Measurements from ENCODE around the gene IQSEC1. TPM values are rescaled to one million over a fixed set of nuclear protein-coding genes. Genes with fewer than 3 reads are reported as not detected.

Gene IQSEC1
- total and polyA plus RNA-seq, 10 of the 15 experiments (the other 5 are each of a cell fraction or from before 2014, with no cell fraction given): 0.92 to 55.2 (median 8.5) TPM

- TF ChIP-seq ZBTB11 (CRISPR knock-in tag; IDR thresholded peaks at IDR 0.05) (no peak), ZNF687 (IDR thresholded peaks at IDR 0.05) (no peak)
These were observed 22.2 kb upstream of the IQSEC1 start (continued) for GRCh38 chr3:13095408-13095937.

GRCh38 chr3:13093687-13094086 is 20.5 kb upstream of the IQSEC1 start:
- Histone ChIP-seq H3K4me3 (no peak overlapping the region), H3K4me1 (ENCODE audit: control insufficient read depth, insufficient read depth, low read length) (peaks cover 12% of the 10 kb centered on the region)
- no peak for TF ChIP-seq RBBP5 (conservative IDR thresholded peaks at IDR 0.05)
- TF ChIP-seq IKZF1 (conservative IDR thresholded peaks at IDR 0.05): no peak
- TF ChIP-seq IRF4 (IDR thresholded peaks at IDR 0.05; ENCODE audit: low read depth, low read length): no peak
- 0 out of 2 replicates have a peak, but pooled peaks have one; percentile 34 for TF ChIP-seq NFYB (IDR thresholded peaks at IDR 0.05; ENCODE audit: insufficient read depth, low read depth, low read length)
- peak; percentile 9 for TF ChIP-seq FOS (IDR thresholded peaks at IDR 0.05; ENCODE audit: borderline replicate concordance, extremely low read depth, insufficient read length)
- TF ChIP-seq USF1 (IDR thresholded peaks at IDR 0.05; ENCODE audit: borderline replicate concordance, extremely low read length, insufficient read depth, low read depth, low read length): peak; percentile 61
- no peak for TF ChIP-seq TAF1 (IDR thresholded peaks at IDR 0.05; ENCODE audit: borderline replicate concordance, low read depth, low read length)
- no peak for TF ChIP-seq SMC3 (IDR thresholded peaks at IDR 0.05; ENCODE audit: borderline replicate concordance, low read length)
- TF ChIP-seq ATF2 (IDR thresholded peaks at IDR 0.05; ENCODE audit: low read length): no peak

More at GRCh38 chr3:13093687-13094086, 20.5 kb upstream of the IQSEC1 start:
- Histone ChIP-seq H2AFZ (ENCODE audit: control insufficient read depth, low read depth, low read length) (no peak overlapping the region), H3K27ac (ENCODE audit: control insufficient read depth, insufficient read depth) (no peak overlapping the region), H4K20me1 (ENCODE audit: control insufficient read depth, insufficient read depth) (no peaks in the 10 kb centered on the region), H3K36me3 (ENCODE audit: control insufficient read depth in 2 of 2, insufficient read depth in 2 of 2, low read length in 1 of 2) (no peaks in the 10 kb centered on the region), H3K9me3 (replicated peaks; ENCODE audit: control insufficient read depth, insufficient read depth, low read length) (no peaks in the 10 kb centered on the region), H3K9ac (ENCODE audit: control insufficient read depth, insufficient read depth, low read length) (no peak overlapping the region), H3K79me2 (ENCODE audit: control insufficient read depth, insufficient read depth, low read length) (no peaks in the 10 kb centered on the region), H3K4me2 (ENCODE audit: control insufficient read depth, insufficient read depth) (no peak overlapping the region), H3K27me3 (replicated peaks in 1 of 2; ENCODE audit: control insufficient read depth in 2 of 2, insufficient read depth in 2 of 2, low read length in 1 of 2) (no peaks in the 10 kb centered on the region)
- no TSS peak for BruUV-seq (replicated peaks)
- in situ Hi-C loops (cut with MboI) (no loop called here), intact Hi-C loops (cut with micrococcal nuclease; ENCODE audit: unreplicated experiment) (loop anchor here (2.0 to 10.0 kb wide), 2 partner anchors 241 to 557 kb away; no protein-coding TSS in a partner anchor)
- DNase-seq (ENCODE audit: low read depth, low spot score) (no peak), FAIRE-seq (no peak), ATAC-seq (peak; percentile 73)
- ChIA-PET RAD21 (ENCODE audit: unreplicated experiment) (interaction anchor here (2.7 to 4.8 kb wide), 2 partner anchors 359 to 369 kb away, joined by 16 to 86 read pairs; no protein-coding TSS in a partner anchor), POLR2A (no interaction called here), SMC1A (ENCODE audit: uncharacterized antibody, unreplicated experiment) (interaction anchor here (2.2 to 4.2 kb wide), 4 partner anchors 10 to 361 kb away, joined by 6 to 86 read pairs (median 11); no protein-coding TSS in a partner anchor), CTCF (interaction anchor here (0.5 to 6.3 kb wide), 9 partner anchors 9 to 456 kb away, joined by 3 to 146 read pairs (median 13); no protein-coding TSS in a partner anchor)
- WGBS (ENCODE audit: insufficient coverage, insufficient replicate concordance, low lambda C conversion rate, missing lambda C conversion rate): 48% methylated on average over 10 of the region's 10 CpGs

Measured in GM12878 (cell line).